ENCODE data around the gene KRTAP21-3.

DNA sequence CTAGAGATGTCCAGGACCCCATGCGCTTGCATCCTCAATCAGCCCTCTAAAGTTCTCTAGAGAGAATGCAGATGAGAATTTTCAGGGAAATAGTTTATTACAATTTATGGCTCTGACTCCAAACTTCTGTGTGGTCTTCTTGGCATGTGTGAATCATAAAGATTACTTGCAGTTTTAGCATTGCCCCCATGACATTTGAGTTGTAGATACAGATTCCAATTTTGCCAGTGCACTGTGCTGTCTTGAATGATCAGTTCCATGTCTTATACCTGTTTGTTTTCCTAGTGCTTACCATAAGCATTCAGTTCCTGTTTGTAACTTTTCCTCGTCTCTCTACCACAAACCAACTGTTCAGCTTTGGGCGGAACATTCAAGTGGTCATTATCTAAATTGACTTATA, 4.8 kb downstream of the KRTAP21-3 start:
- TF ChIP-seq, protein P1, sequence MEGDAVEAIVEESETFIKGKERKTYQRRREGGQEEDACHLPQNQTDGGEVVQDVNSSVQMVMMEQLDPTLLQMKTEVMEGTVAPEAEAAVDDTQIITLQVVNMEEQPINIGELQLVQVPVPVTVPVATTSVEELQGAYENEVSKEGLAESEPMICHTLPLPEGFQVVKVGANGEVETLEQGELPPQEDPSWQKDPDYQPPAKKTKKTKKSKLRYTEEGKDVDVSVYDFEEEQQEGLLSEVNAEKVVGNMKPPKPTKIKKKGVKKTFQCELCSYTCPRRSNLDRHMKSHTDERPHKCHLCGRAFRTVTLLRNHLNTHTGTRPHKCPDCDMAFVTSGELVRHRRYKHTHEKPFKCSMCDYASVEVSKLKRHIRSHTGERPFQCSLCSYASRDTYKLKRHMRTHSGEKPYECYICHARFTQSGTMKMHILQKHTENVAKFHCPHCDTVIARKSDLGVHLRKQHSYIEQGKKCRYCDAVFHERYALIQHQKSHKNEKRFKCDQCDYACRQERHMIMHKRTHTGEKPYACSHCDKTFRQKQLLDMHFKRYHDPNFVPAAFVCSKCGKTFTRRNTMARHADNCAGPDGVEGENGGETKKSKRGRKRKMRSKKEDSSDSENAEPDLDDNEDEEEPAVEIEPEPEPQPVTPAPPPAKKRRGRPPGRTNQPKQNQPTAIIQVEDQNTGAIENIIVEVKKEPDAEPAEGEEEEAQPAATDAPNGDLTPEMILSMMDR (IDR thresholded peaks at IDR 0.05), result no peak
- TF ChIP-seq POLR2A (IDR thresholded peaks at IDR 0.05), result no peak

Measured in testis (tissue), 2 donors.